A549 (cell line): ENCODE measurements around the gene EP400.

Source experiments
- BCL3 ChIP-seq: fragments of >200 bp; sonication (Bioruptor Twin); formaldehyde crosslinking; IDR thresholded peaks from 3 replicates; pipeline ENCODE4 v1.6.1; 2016
- BHLHE40 ChIP-seq: IDR thresholded peaks from 2 replicates; pipeline ENCODE4 v1.6.1; 2012; ENCODE audit warnings: low read depth, low read length, inconsistent platforms
- CTCF ChIP-seq: fragments of >200 bp; sonication (Bioruptor Twin); formaldehyde crosslinking; IDR thresholded peaks from 3 replicates; pipeline ENCODE4 v1.5.1; 2016
- ELK1 ChIP-seq: fragments of 150-350 bp; IDR thresholded peaks from 2 replicates; pipeline ENCODE4 v1.6.1; 2014; ENCODE audit warnings: low read depth, mild to moderate bottlenecking, low read length
- JUN ChIP-seq, 2 experiments: fragments of >200 bp; sonication (Bioruptor Twin); formaldehyde crosslinking; IDR thresholded peaks; 2 replicates in 1 of 2; 3 replicates in 1 of 2; pipeline ENCODE4 v1.6.1; 2016 to 2017
- MAFK ChIP-seq: fragments of 450-650 bp; IDR thresholded peaks from 2 replicates; pipeline ENCODE4 v1.6.1; 2014; ENCODE audit not compliant: partially characterized antibody
- MAX ChIP-seq: IDR thresholded peaks from 2 replicates; pipeline ENCODE4 v1.6.1; 2012
- MAZ ChIP-seq: fragments of 150-350 bp; IDR thresholded peaks from 2 replicates; pipeline ENCODE4 v1.6.1; 2014; ENCODE audit warnings: antibody characterized with exemption, low read depth, low read length, borderline replicate concordance
- MYC ChIP-seq: IDR thresholded peaks from 2 replicates; pipeline ENCODE4 v1.6.1; 2012; ENCODE audit warnings: mild to moderate bottlenecking, inconsistent platforms, low read length, improper control_type of control experiment, borderline replicate concordance
- POLR2A ChIP-seq: IDR thresholded peaks from 2 replicates; pipeline ENCODE4 v1.6.1; 2012; ENCODE audit warnings: mild to moderate bottlenecking, low read length
- RAD21 ChIP-seq, 2 experiments: fragments of >200 bp in 1 of 2; sonication (Bioruptor Twin) in 1 of 2; formaldehyde crosslinking in 1 of 2; IDR thresholded peaks in 1 of 2; conservative IDR thresholded peaks in 1 of 2; 2 replicates in 1 of 2; 3 replicates in 1 of 2; pipeline ENCODE4 v1.6.1; 2012 to 2018; ENCODE audit warnings: inconsistent platforms in 1 of 2
- SMC3 ChIP-seq: fragments of >200 bp; sonication (Bioruptor Twin); formaldehyde crosslinking; IDR thresholded peaks from 3 replicates; pipeline ENCODE4 v1.6.1; 2018; ENCODE audit warnings: inconsistent platforms
- SREBF2 ChIP-seq: fragments of 450-650 bp; IDR thresholded peaks from 2 replicates; pipeline ENCODE4 v1.6.1; 2014; ENCODE audit warnings: mild to moderate bottlenecking, moderate library complexity
- TP53 ChIP-seq: fragments of 250-450 bp; sonication (Bioruptor Pico); IDR thresholded peaks from 2 replicates; pipeline ENCODE4 v1.5.0; 2021; ENCODE audit warnings: mild to moderate bottlenecking, moderate library complexity

GRCh38 chr12:132030367-132031038 lies 80.8 kb downstream of the EP400 start:
- no peak for TF ChIP-seq MAX
- TF ChIP-seq POLR2A = no peak
- no peak for TF ChIP-seq TP53 (CRISPR knock-in tag)
- no peak for TF ChIP-seq BHLHE40
- no peak for TF ChIP-seq CTCF
- TF ChIP-seq MAZ = no peak
- no peak for TF ChIP-seq ELK1
- TF ChIP-seq SREBF2 = no peak
- TF ChIP-seq JUN (IDR thresholded peaks at IDR 0.05) = no peak
- TF ChIP-seq SMC3 = no peak
- no peak for TF ChIP-seq MAFK
- TF ChIP-seq BCL3 = no peak
- TF ChIP-seq RAD21 (conservative IDR thresholded peaks at IDR 0.05 in 1 of 2, IDR thresholded peaks at IDR 0.05 in 1 of 2) = no peak
- no peak for TF ChIP-seq MYC
